H1 (cell line): ENCODE results near the gene ADD1. TPM values are rescaled to one million over a fixed set of nuclear protein-coding genes. Genes with fewer than 3 reads are reported as not detected.

ENCODE experiments used
- CHD2 ChIP-seq: IDR thresholded peaks from 2 replicates; pipeline ENCODE4 v1.6.1; 2012; ENCODE audit warnings: low read length, improper control_type of control experiment
- EGR1 ChIP-seq: IDR thresholded peaks from 2 replicates; pipeline ENCODE4 v1.6.1; 2011; ENCODE audit warnings: low read depth, low read length, borderline replicate concordance
- HDAC2 ChIP-seq, 2 experiments: fragments of 300-600 bp in 1 of 2; sonication (generic) in 1 of 2; IDR thresholded peaks; 2 replicates each; pipeline ENCODE4 v1.6.1; 2011 to 2012; ENCODE audit warnings: low read depth in 2 of 2, low read length in 2 of 2, mild to moderate bottlenecking in 2 of 2, moderate library complexity in 2 of 2, borderline replicate concordance in 1 of 2, inconsistent platforms in 1 of 2
- HDAC6 ChIP-seq: IDR thresholded peaks from one replicate; pipeline ENCODE4 v1.7.1; 2012; ENCODE audit warnings: low read depth, mild to moderate bottlenecking, inconsistent platforms, low read length, moderate library complexity
- MAFK ChIP-seq: IDR thresholded peaks from 2 replicates; pipeline ENCODE4 v1.6.1; 2012; ENCODE audit warnings: low read depth, mild to moderate bottlenecking, improper control_type of control experiment, low read length
- NANOG ChIP-seq: IDR thresholded peaks from 2 replicates; pipeline ENCODE4 v1.6.1; 2011; ENCODE audit warnings: low read length, low read depth, mild to moderate bottlenecking, inconsistent platforms; ENCODE audit not compliant: insufficient read depth, poor library complexity, severe bottlenecking
- NRF1 ChIP-seq: IDR thresholded peaks from 2 replicates; pipeline ENCODE4 v1.6.1; 2011; ENCODE audit warnings: mild to moderate bottlenecking, low read depth, low read length, improper control_type of control experiment
- polyA plus RNA-seq, 7 experiments: library from polyadenylated mRNA; depleted of rRNA in 3 of 7; stranded (reverse) in 5 of 7; unstranded in 2 of 7; fragments of >200 nt in 5 of 7; fragments of 200-250 nt in 2 of 7; gene quantifications; 1 replicate in 5 of 7; 2 replicates in 1 of 7; 4 replicates in 1 of 7; pipeline versions ENCODE4 v1.2.1 to v1.2.3, GENCODE V29; 2011 to 2013; ENCODE audit warnings: missing spikeins in 2 of 7, mixed read lengths in 2 of 7
- total RNA-seq: library from RNA; stranded (reverse); fragmentation: NEBNext Ultra II Directional; extraction: Animal tissue kit (Norgen Biotek cat#: 25700); gene quantifications from 2 replicates; pipeline ENCODE4 v1.2.1, GENCODE V29; 2021

ADD1 gene
- total and polyA plus RNA-seq, 2 of the 8 experiments (the other 6 are each of a cell fraction or from before 2014, with no cell fraction given), result 113 to 143 TPM

DNA sequence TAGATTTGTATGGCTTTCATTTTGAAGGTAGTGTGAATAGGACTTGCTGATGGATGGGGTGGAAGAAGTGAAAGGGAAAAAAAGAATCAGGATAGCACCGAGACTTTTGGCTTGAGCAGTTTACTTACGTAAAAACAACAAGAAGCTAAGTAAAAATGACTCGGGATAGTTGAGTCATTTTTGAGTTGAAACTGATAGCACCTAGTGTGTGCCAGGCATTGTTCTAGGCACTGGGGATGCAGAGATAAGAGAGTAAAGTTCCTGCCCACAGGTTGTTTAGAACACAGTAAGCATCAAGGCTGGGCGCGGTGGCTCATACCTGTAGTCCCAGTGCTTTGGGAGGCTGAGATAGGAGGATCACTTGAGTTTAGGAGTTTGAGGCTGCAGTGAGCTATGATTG lies 34.7 kb downstream of the ADD1 start (continued):
- TF ChIP-seq HDAC2 (IDR thresholded peaks at IDR 0.05; ENCODE audit: borderline replicate concordance in 1 of 2, low read depth in 2 of 2, low read length in 2 of 2) (no peak), HDAC6 (no peak), MAFK (no peak), EGR1 (no peak), CHD2 (no peak), NANOG (no peak), NRF1 (no peak)
